ENCODE measurements around the gene MYO1B.

GRCh38 chr2:191199929-191200512 lies 45.2 kb upstream of the MYO1B start:
- TF ChIP-seq CTCF (conservative IDR thresholded peaks at IDR 0.05) (no peak), ZFX (IDR thresholded peaks at IDR 0.05) (no peak)
